GM21447 (cell line): ENCODE measurements around the gene CPAMD8.

Source experiments
- ATAC-seq: cut with Tn5 transposase; IDR thresholded peaks from one replicate; pipeline ENCODE4 v1.9.1; 2021; ENCODE audit not compliant: unreplicated experiment

The CPAMD8 gene

DNA sequence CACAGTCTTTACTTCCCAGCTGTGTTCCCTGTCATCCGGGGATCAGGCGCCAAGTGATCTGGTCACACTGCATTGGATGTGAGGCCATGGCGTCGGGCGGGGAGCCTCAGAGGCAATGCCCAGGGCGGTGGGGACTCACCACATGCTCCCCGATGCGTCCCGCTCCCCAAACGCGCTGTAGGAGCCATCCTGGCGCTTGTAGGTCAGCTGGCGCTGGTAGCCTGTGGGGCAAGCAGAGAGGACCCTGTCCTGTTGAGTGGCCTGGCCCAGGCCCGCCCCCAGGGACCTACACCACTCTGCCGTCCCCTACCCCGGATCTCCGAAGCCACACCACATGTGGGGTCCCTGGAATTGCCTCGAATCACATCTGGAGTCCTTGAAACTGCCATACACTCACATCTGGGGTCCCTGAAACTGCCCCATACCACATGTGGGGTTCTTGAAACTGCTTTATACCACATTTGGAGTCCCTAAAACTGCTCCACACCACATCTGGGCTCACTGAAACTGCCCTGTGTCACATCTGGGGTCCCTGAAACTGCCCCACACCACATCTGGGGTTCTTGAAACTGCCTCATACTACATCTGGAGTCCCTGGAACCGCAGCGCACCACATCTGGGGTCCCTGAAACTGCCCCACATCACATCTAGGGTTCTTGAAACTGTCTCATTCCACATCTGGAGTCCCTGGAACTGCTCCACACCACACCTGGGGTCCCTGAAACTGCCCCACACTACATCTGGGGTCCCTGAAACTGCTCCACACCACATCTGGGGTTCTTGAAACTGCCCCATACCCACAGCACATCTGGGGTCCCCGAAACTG is 104.6 kb downstream of the CPAMD8 start:
- ATAC-seq: no peak

DNA sequence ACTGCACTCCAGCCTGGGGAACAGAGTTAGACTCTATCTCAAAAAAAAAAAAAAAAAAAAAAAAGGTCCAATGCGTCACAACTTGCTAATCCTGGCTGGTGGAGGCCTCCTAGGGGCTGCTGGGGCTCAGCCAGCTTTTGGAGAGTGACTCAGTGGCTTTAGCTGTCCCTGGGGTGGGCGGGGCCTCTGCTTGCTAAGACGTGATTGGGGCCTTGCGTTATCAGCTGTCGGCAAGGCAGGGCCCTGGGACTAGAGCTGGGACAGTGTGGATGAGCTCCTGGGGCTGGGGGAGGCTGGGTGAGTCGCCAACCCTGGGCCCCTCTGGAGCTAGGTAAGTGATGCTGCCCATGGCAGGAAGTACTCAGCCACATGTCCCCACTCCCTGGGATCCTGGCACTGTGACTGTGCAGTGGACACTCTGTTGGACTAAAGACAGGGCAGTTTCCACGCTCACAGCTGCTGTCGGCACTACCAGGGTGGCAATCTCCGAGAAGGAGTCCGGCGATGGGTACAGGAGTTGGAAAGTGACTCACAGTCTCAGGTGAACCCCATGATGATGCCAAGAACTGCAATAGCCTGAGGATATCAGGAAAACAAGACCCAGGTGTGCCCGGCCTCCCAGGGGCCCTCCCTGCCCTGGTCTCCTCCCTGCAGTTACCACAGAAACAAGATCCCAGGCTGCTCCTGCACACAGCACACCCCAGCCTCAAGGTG is 105.6 kb downstream of the CPAMD8 start:
- no peak for ATAC-seq

DNA sequence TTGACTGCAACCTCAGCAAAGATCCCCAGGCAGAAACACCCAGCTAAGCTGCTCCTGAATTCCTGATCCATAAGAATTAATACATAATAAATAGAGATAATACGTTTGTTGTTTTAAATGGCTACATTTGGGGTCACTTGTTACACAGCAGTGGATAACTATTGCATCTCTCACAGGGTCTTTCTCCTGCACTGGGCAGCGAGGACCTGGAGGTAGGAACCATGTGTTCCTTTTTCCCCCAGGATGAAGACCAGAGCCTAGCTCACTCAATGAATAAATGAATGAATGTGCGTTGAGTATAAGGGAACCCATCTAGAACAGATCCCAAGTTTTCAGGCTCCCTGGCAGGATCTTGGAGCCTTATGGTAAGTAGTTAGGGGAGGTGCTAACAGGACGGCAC is 107.1 kb downstream of the CPAMD8 start:
- ATAC-seq: no peak

DNA sequence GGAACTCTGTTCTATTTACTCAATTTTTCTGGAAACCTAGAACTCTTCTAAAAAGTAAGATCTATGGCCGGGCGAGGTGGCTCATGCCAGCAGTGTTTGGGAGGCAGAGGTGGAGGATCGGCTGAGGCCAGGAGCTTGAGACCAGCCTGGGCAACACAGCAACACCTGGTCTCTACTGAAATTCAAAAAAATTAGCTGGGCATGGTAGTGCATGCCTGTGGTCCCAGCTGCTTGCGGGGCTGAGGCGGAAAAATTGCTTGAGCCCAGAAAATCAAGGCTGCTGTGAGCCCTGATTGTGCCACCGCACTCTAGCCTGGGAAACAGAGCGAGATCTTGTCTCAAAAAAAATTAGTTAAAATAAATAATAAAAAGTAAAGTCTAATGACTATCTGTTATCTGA is 109.2 kb downstream of the CPAMD8 start:
- no peak for ATAC-seq

DNA sequence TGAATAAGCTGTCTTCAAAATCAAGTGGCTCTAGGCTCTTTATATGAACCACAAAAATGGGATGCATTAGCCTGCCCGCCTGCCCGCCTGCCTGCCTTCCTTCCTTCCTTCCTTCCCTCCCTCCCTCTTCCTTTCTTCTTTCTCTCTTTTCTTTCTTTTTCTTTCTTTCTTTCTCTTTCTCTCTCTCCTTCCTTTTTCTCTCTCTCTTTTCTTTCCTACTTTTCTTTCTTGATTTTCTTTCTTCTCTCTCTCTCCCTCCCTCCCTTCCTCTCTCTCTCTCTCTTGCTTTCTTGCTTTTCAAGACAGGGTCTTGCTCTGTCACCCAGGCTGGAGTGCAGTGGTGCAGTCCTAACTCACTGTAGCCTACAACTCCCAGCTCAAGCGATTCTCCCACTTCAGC is 110.9 kb downstream of the CPAMD8 start:
- ATAC-seq: no peak

DNA sequence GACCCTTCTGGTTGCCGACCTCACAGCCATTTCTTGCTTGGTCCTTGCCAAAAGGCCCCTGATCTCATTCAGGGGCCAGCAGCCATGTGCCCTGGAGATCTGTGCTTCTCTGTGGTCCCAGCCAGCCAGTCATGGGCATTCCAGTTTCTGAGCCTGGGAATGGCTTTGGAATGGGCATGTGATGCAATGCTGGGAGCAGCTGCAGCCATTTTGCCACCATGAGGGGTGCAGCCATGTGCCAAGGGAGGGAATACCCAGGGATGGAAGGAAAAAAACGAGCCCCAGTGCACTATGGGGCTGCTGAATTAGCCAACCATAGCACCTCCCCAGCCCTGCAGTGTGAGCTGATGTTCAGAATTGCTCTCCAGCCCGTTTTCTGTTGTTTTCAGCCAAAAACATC is 111.5 kb downstream of the CPAMD8 start:
- no peak for ATAC-seq

DNA sequence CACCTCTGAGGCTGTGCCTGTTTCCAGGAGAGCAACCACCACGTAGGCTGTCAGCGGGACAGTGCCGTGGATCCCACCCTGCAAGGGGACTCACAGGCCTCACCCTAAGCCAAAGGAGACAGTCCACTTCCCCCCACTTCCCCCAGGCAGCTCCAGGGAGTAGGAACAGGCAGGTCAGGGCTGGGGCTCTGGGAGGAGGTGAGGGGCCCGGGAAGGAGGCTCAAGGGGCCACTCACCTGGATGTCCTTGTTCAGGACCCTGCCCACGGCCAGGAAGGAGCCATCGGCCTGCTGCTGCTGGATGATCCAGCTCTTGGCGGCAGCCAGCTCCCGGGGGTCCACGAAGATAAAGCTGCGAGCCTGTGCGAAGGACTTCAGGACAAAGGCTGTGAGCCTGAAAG is 112.2 kb downstream of the CPAMD8 start:
- ATAC-seq: no peak

DNA sequence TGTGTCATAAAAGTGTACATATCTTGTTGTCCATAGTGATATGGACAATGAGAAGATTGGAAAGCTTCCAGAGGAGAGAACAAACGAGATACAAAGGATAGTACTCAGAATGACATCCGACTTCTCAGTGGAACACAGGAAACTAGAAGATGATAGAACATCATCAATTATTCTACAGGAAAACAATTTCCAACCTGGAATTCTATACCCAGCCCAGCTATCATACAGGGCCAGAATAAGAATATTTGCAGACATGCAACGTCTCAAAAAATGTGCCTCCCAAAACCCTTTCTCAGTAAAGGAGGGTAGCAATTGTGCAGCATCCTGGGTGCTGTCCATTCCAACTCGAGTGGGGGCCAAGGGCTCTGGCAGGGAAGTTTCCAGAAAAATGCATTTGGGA is 113.8 kb downstream of the CPAMD8 start:
- no peak for ATAC-seq

DNA sequence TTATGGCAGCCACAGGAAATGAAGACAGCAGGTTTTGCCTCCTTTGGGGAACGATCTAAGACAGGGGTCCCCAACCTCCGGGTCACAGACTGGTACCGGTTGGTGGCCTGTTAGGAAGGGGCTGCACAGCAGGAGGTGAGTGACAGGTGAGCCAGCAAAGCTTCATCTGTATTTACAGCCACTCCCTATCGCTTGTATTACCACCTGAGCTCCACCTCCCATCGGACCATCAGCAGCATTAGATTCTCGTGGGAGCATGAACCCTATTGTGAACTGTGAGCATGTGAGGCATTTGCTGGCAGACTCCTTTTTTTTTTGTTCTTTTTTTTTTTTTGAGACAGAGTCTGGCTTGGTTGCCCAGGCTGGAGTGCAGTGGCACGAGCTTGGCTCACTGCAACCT is 115.6 kb downstream of the CPAMD8 start:
- ATAC-seq: no peak

DNA sequence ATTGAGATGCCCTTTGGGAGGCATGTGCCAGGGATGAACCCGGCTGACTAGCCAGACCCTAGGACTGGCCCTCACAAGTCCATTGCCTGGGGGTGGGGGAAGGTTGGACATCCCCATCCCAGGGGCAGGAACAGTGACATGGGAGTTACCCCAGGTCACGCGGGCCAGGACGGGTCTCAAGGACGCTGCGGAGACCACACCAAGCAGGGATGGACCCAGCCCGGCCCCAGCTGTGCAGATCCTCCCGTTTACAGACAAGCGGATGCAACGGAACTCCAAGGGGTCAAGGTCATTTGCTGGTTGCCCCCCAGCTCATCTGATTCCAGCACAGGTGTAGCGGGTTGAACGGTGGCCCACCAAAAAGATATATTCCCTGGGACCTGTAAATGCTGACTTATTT is 117.9 kb downstream of the CPAMD8 start:
- no peak for ATAC-seq

DNA sequence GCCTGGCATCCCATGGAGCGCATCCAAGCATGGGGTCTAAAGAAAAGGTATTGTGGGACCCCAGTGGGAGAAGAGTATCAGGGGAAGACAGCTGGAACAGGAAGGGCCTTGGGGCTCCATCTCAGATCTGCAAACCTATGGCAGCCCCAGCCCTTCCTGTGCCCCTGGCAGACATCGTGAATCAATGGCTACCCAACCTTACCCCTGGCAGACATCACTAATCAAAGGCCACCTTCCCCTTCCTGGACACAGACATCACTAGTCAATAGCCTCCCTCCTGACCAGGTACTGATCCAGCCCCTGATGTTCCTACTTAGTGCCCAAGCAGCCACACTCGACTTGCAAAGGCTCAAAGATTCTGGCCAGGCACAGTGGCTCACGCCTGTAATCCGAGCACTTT is 122.0 kb downstream of the CPAMD8 start:
- ATAC-seq: no peak

DNA sequence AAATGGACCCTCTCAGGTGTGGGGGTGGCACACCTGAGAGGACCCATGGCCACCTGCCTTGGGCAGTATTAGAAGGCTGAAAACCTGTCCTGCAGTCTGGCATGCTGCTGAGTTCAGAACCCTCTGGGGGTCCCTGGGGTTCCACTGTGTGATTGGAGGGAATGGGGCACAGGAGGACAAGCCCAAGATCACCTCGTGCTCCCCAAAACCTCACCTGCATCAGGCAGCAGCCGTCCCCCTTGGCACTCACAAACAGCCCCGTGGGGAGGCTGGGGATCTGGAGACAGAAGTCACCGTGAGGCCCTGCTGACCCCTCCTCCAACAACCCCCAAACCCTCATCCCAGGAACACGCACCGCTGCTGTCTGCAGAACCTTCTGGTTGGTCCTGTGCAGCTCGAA is 123.3 kb downstream of the CPAMD8 start:
- no peak for ATAC-seq

DNA sequence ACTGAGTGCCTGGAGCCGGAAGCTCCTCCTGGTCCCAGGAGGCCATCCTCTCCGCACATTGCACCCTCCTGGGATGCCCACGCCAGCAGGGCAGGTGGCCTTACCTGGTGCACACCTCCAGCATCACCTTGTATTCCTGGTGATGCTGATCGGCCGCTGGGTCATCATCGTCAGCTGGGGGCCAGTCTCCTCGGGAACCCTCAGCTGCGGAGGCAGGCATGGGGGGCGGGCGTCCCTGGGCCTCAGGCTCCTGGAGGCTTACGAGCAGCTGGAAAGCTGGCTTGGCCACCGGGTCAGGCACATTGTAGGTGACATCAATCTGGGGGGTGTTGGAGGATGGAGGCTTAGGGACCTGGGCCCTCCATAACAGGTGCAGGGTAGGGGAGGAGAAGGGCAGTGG is 124.1 kb downstream of the CPAMD8 start:
- ATAC-seq: no peak

DNA sequence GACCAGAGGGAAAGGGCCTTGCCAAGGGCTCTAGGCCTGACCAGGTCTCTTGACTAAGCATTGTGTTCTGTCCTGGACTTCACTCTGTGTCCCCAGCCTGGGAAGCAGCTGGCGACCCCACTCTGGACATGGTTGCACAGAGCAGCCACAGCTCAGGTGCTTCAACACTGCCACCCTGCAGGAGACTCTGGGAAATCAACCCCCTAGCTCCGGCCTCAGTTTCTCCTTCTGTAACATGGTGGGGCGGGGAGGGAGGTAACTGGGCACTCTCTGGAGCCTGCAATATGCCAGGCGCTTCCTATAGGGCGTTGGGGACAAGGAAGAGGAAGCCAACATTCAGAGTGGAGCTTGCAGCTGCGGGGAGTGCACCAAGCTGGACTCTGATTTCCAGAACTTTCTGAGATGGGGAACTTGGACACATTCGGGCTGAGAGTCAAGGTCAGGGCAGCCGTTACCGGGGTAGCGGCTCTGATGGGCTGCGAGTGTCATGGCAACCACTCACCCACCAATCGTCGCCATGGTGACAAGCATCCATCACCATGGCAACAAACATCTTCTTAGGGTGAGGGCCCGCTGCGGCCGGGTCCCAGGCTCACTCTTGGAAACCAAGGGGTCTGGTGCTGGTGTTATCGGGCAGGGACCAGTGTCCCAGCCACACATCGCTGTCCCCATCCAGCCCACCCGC is 125.0 kb downstream of the CPAMD8 start:
- ATAC-seq: no peak

DNA sequence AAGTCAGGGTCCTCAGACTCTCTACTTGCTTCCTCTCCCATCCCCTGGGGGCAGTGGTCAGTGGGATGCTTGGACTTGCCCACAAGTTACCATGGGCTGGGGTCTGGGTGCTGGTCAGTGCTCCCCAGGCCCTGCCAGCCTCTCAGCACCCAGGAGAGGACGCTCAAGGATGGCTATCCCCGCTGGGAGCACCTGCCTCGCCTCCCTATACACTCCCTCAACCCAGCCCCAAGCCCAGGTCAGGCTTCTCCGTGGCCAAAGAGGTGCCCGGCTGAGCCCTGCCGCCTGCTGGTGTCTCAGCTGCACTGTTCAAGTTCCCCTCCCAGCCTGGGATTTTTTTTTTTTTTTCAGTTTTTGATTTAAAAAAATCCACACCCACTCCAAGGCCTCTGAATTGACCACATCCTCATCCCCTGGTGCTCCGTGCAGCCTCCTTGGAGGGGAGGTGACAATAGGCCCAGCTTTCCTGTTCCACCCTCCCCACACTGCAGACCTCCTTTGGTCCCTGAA is 127.0 kb downstream of the CPAMD8 start:
- ATAC-seq: no peak

DNA sequence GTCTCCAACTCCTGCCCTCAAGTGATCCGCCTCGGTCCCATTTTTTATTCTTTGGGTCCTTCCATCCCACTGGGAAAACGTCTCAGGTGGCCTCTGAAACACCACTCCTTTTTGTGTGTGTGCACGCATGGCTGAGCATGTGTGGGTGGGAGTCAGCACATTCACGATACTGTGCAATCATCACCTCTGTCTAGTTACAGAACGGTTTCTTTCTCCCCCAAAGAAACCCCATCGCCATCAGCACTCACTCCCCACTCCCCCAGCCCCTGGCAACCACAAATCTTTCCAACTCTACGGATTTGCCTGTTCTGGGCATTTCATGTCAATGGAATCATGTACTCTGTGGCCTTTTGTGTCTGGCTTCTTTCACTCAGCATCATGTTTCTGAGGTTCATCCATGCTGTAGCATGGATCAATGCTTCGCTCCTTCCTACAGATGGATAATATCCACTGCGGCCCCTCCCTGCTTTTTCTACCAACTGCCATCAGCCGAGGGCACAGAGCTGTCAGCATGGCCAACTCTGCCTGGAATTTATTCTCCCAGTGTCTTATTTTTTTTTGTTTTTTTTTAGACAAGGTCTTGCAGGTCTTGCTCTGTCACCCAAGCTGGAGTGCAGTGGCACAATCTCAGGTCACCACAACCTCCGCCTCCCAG is 128.1 kb downstream of the CPAMD8 start:
- no peak for ATAC-seq

DNA sequence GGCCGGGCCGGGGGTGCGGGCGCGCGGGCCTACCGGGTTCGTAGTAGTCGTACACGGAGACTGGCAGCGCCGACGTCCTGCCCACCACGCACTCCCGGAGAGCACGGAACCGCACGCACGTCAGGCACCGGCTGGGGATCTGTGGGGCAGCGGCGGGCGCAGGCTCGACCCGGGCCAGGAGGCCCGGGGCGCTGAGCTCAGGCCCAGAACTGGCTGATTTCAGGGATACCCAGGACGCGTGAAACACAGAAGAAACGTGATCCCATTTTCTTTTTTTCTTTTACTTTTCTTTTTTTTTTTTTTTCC is 128.8 kb downstream of the CPAMD8 start:
- no peak for ATAC-seq

DNA sequence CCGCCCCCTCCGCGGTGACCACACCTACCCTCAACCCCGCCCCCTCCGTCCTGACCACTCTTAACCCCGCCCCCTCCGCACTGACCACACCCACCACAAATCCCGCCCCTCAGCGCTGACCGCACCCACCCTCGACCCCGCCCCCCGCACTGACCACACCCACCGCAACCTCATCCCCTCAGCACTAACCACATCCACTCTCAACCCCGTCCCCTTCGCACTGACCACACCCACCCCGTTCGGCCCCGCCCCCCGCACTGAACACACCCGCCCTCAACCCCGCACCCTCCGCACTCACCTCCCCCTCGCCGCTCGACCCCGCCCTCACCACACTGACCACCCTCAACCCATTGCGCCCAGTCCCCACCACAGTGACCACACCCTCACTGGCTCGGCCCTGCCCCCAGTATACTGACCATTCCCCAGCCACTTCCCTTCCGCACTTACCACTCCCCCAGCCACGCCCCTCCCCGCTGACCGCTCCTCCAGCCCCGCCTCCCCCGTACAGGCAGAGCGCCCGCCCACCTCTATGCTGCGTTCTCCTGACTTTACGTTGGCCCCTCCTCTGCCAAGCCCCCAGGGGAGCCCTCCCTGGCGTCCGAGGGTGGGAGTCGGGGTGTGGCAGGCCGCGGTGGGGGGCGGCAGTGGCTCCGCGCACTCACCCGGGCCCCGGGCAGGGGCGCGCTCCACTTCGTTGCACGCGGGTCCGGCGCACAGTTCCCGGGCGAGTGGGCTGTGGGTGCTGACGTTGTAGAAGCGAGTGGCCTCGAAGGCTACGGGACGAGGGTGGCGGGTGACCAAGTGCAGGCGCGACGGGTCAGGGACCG is 129.4 kb downstream of the CPAMD8 start:
- ATAC-seq: peak; percentile 34

DNA sequence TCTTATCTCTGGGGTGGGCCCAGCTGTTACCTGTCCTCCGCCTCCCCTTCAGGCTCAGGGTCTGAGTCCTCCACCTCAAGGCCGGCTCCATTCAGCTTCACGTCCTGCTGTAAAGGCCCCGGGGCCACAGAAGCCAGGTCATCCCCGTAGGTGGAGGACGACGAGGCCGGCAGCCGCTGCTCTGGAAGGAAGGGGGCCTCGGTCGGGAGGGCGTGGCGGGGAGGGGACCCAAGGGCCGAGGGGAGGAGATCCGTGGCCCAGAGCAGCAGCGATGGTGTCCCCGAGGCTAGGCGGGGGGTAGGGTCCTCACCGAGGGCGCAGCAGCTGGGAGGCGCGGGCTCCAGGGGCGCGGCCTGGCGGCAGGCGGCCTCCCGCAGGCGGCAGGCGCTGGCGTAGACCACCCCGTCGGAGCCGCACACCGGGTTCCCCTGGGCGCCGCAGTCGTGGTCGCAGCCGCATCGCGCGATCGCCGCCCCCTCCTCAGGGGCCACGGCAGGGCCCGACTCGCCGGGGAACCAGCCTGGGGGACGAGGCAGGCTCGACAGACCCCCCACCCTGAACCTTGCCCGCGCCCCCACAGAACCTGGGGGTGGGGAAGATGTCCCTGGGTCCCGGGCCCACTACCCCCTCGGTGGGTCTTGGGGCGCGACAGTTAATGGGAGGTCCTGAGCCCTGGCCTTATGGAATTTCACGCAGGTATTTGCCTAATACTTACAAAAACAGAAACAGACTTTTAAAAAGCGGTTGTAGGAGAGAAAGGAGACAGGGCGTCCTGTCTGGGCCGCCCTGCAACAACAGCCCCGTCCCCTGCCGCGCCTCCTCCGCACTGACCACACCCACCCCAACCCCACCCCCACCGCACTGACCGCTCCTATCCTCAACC is 130.2 kb downstream of the CPAMD8 start:
- peak; percentile 29 for ATAC-seq
